ENCODE results near the gene SPINK14. TPM values are rescaled to one million over a fixed set of nuclear protein-coding genes. Genes with fewer than 3 reads are reported as not detected.

The SPINK14 gene, protein sequence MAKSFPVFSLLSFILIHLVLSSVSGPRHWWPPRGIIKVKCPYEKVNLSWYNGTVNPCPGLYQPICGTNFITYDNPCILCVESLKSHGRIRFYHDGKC
- total RNA-seq = not detected in 2 replicates

GRCh38 chr5:148168246-148168645 is at the start of gene SPINK14:
Gene SPINK14 (plus strand): TSS chr5:148168546. CDS start chr5:148169733, 1,187 bp downstream.

DNA sequence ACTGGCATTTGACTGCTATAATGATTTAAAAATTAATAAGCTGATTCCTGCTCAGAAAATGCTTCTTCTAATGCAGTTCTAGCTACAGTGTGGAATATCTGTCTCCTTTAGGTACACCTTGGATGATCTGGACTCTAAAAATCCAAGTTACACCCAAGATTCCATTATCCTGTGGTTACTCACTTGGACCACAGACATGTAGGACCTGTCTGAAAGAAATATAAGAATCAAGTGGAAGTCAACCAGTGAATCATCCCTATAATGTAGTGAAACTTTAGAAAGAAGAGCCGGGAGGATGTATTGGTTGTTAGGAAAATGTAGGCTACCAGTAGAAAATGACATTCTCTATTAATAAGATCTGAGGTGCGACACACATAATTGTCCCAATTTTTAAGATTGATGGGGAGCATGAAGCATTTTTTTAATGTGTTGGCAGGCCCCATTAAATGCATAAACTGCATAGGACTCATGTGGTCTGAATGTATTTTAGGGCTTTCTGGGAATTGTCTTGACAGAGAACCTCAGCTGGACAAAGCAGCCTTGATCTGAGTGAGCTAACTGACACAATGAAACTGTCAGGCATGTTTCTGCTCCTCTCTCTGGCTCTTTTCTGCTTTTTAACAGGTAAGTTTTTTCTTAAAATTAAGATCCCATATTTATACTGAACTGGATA is 34.3 kb downstream of the SPINK14 start, which contains the start of gene SPINK6:
Gene SPINK6, plus strand, starts transcription at position 512 of the 673 bp plus-strand sequence. Its CDS starts 55 bp downstream, at position 567.

Other genes starting within 250 kb of the SPINK14 start
- gene SPINK5, start 104.6 kb upstream of the SPINK14 start, total RNA-seq = 0.06 and 0.16 TPM in 2 replicates
- gene SPINK6, start 34.5 kb downstream of the SPINK14 start, total RNA-seq = not detected in 2 replicates
- gene MARCOL, start 70.0 kb downstream of the SPINK14 start, total RNA-seq = not detected in 2 replicates
- not detected in 2 replicates for gene SPINK13, start 100.2 kb downstream of the SPINK14 start, total RNA-seq
- not detected in 2 replicates for gene SPINK7, start 143.9 kb downstream of the SPINK14 start, total RNA-seq
- not detected in 2 replicates for gene SPINK9, start 167.0 kb downstream of the SPINK14 start, total RNA-seq
- 31.1 and 76.5 TPM in 2 replicates for gene FBXO38, start 215.4 kb downstream of the SPINK14 start, total RNA-seq